Smooth muscle cell (in vitro differentiated cells): ENCODE measurements around the gene OR6B2. TPM values are rescaled to one million over a fixed set of nuclear protein-coding genes. Genes with fewer than 3 reads are reported as not detected.

Source experiments
- DNase-seq: peaks from one replicate; lab custom pipeline; 2025; ENCODE audit not compliant: unreplicated experiment; lab: John Stamatoyannopoulos, UW
- H2AFZ ChIP-seq: fragments of 200-600 bp; sonication (generic); 2 replicates; pipeline ENCODE4 v1.6.0; 2016; ENCODE audit warnings: antibody characterized with exemption, low read depth, mild to moderate bottlenecking
- H3F3A ChIP-seq: fragments of 200-600 bp; sonication (generic); 2 replicates; pipeline ENCODE4 v1.6.0; 2017; ENCODE audit warnings: antibody characterized with exemption, low read depth
- H3K27ac ChIP-seq: fragments of 200-600 bp; sonication (generic); 2 replicates; pipeline ENCODE4 v1.5.1; 2016; ENCODE audit warnings: low read depth, mild to moderate bottlenecking
- H3K27me3 ChIP-seq: fragments of 200-600 bp; sonication (generic); 2 replicates; pipeline ENCODE4 v1.6.1; 2016; ENCODE audit warnings: low read depth, mild to moderate bottlenecking
- H3K36me3 ChIP-seq: fragments of 200-600 bp; sonication (generic); 2 replicates; pipeline ENCODE4 v1.5.1; 2016; ENCODE audit warnings: low read depth
- H3K4me1 ChIP-seq: fragments of 200-600 bp; sonication (generic); 2 replicates; pipeline ENCODE4 v1.5.1; 2016; ENCODE audit warnings: low read depth
- H3K4me2 ChIP-seq: fragments of 200-600 bp; sonication (generic); 2 replicates; pipeline ENCODE4 v1.6.0; 2016; ENCODE audit warnings: mild to moderate bottlenecking
- H3K4me3 ChIP-seq: fragments of 200-600 bp; sonication (generic); 2 replicates; pipeline ENCODE4 v1.5.1; 2016; ENCODE audit warnings: mild to moderate bottlenecking
- H3K79me2 ChIP-seq: fragments of 200-600 bp; sonication (generic); 2 replicates; pipeline ENCODE4 v1.6.0; 2016; ENCODE audit warnings: low read depth, mild to moderate bottlenecking
- H3K9ac ChIP-seq: fragments of 200-600 bp; sonication (generic); 2 replicates; pipeline ENCODE4 v1.6.0; 2016; ENCODE audit warnings: low read depth
- H3K9me3 ChIP-seq: fragments of 200-600 bp; sonication (generic); replicated peaks from 2 replicates; pipeline ENCODE4 v1.5.1; 2016; ENCODE audit warnings: low read depth
- H4K20me1 ChIP-seq: fragments of 200-600 bp; sonication (generic); 2 replicates; pipeline ENCODE4 v1.6.0; 2016; ENCODE audit warnings: low read depth
- whole genome bisulfite sequencing: methylation state at CpG from one replicate; pipeline ENCODE4 v1.1.7; 2016; ENCODE audit warnings: low lambda C conversion rate; 5-methylcytosine and 5-hydroxymethylcytosine counted together
- polyA plus RNA-seq: library from polyadenylated mRNA; unstranded; fragments of >200 nt; fragmentation: Nextera tagmentation; extraction: Ambion mirVana; gene quantifications from 2 replicates; pipeline ENCODE4 v1.2.1, GENCODE V29; 2016
- total RNA-seq: library from RNA; depleted of rRNA; stranded (reverse); fragments of >200 nt; gene quantifications from 2 replicates; pipeline ENCODE4 v1.2.3, GENCODE V29; 2014
- TF ChIP-seq, protein P1 (sequence below): fragments of 200-600 bp; sonication (generic); IDR thresholded peaks from 2 replicates; pipeline ENCODE4 v1.5.1; 2017; ENCODE audit warnings: borderline replicate concordance, mild to moderate bottlenecking, antibody characterized with exemption; ENCODE audit not compliant: insufficient read depth, poor library complexity, severe bottlenecking

OR6B2 gene
- total and polyA plus RNA-seq, 2 experiments from 2014 or later: not detected

DNA sequence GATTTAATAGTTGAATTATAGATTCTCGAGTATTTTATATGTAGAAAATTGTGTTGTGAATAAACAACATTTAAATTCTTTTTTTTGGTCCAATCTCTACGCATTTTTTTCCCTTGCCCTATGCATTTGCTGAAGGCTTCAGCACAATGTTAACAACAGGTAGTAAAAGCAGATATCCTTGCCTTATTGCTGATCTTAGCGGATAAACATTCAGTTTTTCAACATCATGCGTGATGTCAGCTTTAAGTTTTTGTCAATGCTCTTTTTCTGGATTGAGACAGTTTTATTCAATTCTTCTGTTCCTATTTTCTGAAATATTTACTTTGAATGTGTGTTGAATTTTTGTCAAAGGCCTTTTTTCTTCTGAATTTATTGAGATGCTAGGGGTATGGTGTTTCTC lies 34.7 kb upstream of the OR6B2 start:
- H3K4me3 ChIP-seq: no peak overlapping the region
- peaks cover 21% of the 10 kb centered on the region for H3K27me3 ChIP-seq
- TF ChIP-seq, protein P1, sequence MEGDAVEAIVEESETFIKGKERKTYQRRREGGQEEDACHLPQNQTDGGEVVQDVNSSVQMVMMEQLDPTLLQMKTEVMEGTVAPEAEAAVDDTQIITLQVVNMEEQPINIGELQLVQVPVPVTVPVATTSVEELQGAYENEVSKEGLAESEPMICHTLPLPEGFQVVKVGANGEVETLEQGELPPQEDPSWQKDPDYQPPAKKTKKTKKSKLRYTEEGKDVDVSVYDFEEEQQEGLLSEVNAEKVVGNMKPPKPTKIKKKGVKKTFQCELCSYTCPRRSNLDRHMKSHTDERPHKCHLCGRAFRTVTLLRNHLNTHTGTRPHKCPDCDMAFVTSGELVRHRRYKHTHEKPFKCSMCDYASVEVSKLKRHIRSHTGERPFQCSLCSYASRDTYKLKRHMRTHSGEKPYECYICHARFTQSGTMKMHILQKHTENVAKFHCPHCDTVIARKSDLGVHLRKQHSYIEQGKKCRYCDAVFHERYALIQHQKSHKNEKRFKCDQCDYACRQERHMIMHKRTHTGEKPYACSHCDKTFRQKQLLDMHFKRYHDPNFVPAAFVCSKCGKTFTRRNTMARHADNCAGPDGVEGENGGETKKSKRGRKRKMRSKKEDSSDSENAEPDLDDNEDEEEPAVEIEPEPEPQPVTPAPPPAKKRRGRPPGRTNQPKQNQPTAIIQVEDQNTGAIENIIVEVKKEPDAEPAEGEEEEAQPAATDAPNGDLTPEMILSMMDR: no peak
- DNase-seq: no peak
- no peaks in the 10 kb centered on the region for H4K20me1 ChIP-seq
- no peak overlapping the region for H2AFZ ChIP-seq
- H3K36me3 ChIP-seq: no peaks in the 10 kb centered on the region
- no peaks in the 10 kb centered on the region for H3F3A ChIP-seq
- 92% methylated on average over 4 of the region's 4 CpGs for WGBS
- H3K9me3 ChIP-seq: no peaks in the 10 kb centered on the region
- no peaks in the 10 kb centered on the region for H3K4me1 ChIP-seq
- no peak overlapping the region for H3K4me2 ChIP-seq
- no peaks in the 10 kb centered on the region for H3K79me2 ChIP-seq
- H3K9ac ChIP-seq: no peak overlapping the region
- H3K27ac ChIP-seq: no peak overlapping the region

DNA sequence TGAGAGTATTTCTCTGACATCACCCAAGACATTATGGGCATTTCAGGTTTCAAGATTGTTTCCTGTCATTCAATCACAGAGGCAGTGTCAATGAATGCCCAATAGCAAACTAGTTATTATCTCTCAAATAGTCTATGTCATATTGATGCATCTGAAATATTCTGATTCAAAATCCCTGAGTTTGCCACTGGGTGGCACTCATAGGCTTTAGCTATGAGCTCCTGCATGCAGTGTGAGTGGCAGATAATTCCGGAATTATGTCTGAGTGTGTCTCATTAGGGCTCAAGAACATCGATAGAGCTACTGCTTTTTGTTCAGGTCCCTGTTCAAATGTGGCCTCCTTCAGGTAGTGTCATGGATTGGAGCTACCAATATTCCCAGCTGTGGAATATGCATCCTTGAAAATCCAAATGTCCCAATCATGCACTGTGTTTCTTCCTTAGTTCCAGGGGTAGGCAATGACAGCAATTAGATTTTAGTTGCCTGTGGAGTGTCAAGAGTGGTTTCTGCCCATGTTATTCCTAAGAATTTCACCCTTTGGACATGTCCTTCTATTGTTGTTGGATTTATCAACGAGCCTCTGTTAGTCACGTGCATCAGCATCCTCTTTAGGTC lies 30.9 kb upstream of the OR6B2 start:
- H3K4me3 ChIP-seq: no peak overlapping the region
- no peak for DNase-seq
- H3F3A ChIP-seq: no peaks in the 10 kb centered on the region
- TF ChIP-seq, protein P1: peak; percentile 58
- WGBS: 50% methylated on average over 4 of the region's 4 CpGs
- no peaks in the 10 kb centered on the region for H4K20me1 ChIP-seq
- no peak overlapping the region for H3K9ac ChIP-seq
- H3K79me2 ChIP-seq: no peaks in the 10 kb centered on the region
- no peak overlapping the region for H3K27ac ChIP-seq
- H3K4me1 ChIP-seq: no peaks in the 10 kb centered on the region
- no peaks in the 10 kb centered on the region for H3K36me3 ChIP-seq
- H2AFZ ChIP-seq: no peak overlapping the region
- no peaks in the 10 kb centered on the region for H3K9me3 ChIP-seq
- no peak overlapping the region for H3K4me2 ChIP-seq
- H3K27me3 ChIP-seq: peaks cover 41% of the 10 kb centered on the region

DNA sequence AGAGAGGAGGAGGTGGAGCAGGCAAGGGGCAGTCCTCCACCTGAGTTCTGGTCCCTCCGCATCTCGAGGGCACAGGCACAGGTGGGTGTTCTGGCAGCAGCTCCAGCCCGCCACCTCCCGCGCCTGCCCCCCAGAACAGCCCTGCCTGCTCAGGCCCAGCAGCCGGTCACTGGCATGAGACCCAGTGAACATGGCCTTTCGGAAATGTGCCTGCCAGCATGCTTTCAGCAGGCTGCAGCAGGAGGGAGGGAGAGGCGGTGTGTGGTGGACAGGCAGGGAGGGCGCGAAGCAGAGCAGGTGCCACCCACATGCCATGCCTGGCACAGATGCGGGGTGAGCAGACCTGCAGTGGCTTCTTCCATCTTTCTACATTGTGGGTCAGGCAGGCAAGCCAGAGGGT lies 26.4 kb upstream of the OR6B2 start:
- H3F3A ChIP-seq: no peaks in the 10 kb centered on the region
- no peak overlapping the region for H3K4me2 ChIP-seq
- H2AFZ ChIP-seq: no peak overlapping the region
- H3K9me3 ChIP-seq: no peaks in the 10 kb centered on the region
- no peaks in the 10 kb centered on the region for H3K79me2 ChIP-seq
- no peak overlapping the region for H3K27ac ChIP-seq
- DNase-seq: no peak
- H3K27me3 ChIP-seq: peaks cover 54% of the 10 kb centered on the region
- no peak overlapping the region for H3K9ac ChIP-seq
- no peak overlapping the region for H3K4me3 ChIP-seq
- 89% methylated on average over 11 of the region's 11 CpGs for WGBS
- TF ChIP-seq, protein P1: no peak
- H3K4me1 ChIP-seq: no peaks in the 10 kb centered on the region
- H3K36me3 ChIP-seq: no peaks in the 10 kb centered on the region
- no peaks in the 10 kb centered on the region for H4K20me1 ChIP-seq

DNA sequence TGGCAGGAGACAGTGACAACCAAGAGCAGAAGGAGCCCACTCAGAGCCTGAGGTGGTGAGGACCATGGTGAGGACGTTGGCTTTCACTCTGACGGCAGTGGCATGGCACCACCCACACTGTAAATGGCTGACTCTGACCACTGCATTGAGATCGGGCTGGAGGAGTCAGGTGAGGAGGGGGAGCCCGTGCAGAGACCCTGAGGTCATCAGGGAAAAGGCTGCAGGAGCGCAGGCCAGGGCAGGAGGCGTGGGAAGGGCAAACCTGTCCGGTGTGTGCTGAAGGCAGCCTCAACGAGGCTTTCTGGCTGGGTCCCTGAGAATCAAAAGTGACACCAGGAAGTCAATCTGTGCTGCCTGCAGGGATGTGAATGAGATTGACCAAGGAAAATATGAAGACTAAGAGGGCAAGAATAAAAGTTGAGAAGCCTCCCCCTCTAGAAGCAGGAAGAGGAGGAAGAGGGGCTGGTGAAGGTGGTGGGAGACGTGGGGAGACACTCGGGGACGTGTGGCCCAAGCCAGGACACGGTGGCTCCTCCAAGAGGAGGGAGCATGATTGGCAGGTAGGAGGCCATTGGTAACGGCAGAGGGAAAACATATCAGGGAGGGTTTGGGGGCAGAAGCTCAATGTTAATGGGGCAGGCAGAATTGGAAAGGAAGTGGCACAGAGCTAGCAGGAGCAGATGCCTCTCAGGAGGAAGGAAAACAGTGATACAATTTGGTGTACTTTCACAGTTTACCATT lies 25.1 kb upstream of the OR6B2 start:
- no peaks in the 10 kb centered on the region for H3K36me3 ChIP-seq
- H3K4me3 ChIP-seq: no peak overlapping the region
- no peaks in the 10 kb centered on the region for H3F3A ChIP-seq
- H3K9me3 ChIP-seq: no peaks in the 10 kb centered on the region
- no peak overlapping the region for H3K27ac ChIP-seq
- no peak overlapping the region for H3K9ac ChIP-seq
- H3K4me1 ChIP-seq: no peaks in the 10 kb centered on the region
- 79% methylated on average over 13 of the region's 13 CpGs for WGBS
- no peak overlapping the region for H3K4me2 ChIP-seq
- no peaks in the 10 kb centered on the region for H3K79me2 ChIP-seq
- TF ChIP-seq, protein P1: no peak
- H4K20me1 ChIP-seq: no peaks in the 10 kb centered on the region
- H3K27me3 ChIP-seq: peaks cover 66% of the 10 kb centered on the region
- H2AFZ ChIP-seq: no peak overlapping the region
- DNase-seq: no peak
